HepG2 (cell line): Measurements from ENCODE around the gene GRIK1. TPM values are rescaled to one million over a fixed set of nuclear protein-coding genes. Genes with fewer than 3 reads are reported as not detected.

Experiments used
- ATAC-seq: fragments of 200-7000 bp; cut with Tn5 transposase; 3 replicates; pipeline ENCODE4 v1.9.1; 2020; ENCODE audit warnings: mild to moderate bottlenecking, moderate library complexity
- BruUV-seq: library from RNA; stranded (reverse); fragments of 400-500 nt; replicated peaks from 2 replicates; lab custom pipeline; 2021; lab: Mats Ljungman, UMichigan
- CTCF ChIA-PET: fragments of 300-600 bp; formaldehyde crosslinking; extraction: SDS; loops from one replicate; lab custom pipeline; 2021; ENCODE audit warnings: low total read pairs, inconsistent platforms, low intra/inter-chr PET ratio; lab: Yijun Ruan, JAX
- POLR2A ChIA-PET: fragments of 350-600 bp; sonication (Branson Sonifier 250); formaldehyde crosslinking; loops from one replicate; lab custom pipeline; 2020; ENCODE audit warnings: antibody characterized with exemption, inconsistent platforms; lab: Yijun Ruan, JAX
- DNase-seq: peaks from one replicate; pipeline ENCODE4 v3.0.0-alpha.2; 2015; ENCODE audit warnings: low spot score
- FAIRE-seq: peaks from 3 replicates; lab custom pipeline; 2011; peaks lifted over from hg19 to GRCh38; lab: Jason Lieb, UNC
- H2AFZ ChIP-seq: one replicate; pipeline ENCODE4 v1.6.1; 2011; ENCODE audit warnings: low read length, inconsistent platforms
- H3K27ac ChIP-seq: fragments of 300-600 bp; 3 replicates; pipeline ENCODE4 v1.8.0; 2011; ENCODE audit warnings: mixed run types, mild to moderate bottlenecking, mixed read lengths, low read length, inconsistent platforms; ENCODE audit not compliant: insufficient read depth; ENCODE audit errors: extremely low read length
- H3K27me3 ChIP-seq, 2 experiments: fragments of 200-600 bp in 1 of 2; 2 replicates in 1 of 2; 3 replicates in 1 of 2; pipeline versions ENCODE4 v1.6.0 to v1.8.0; 2011; ENCODE audit warnings: low read length in 2 of 2, mild to moderate bottlenecking in 2 of 2, moderate library complexity in 2 of 2, inconsistent platforms in 1 of 2; ENCODE audit not compliant: insufficient read depth in 2 of 2, control insufficient read depth in 1 of 2
- H3K36me3 ChIP-seq, 2 experiments: fragments of 200-600 bp in 1 of 2; replicated peaks in 1 of 2; 2 replicates in 1 of 2; 3 replicates in 1 of 2; pipeline versions ENCODE4 v1.5.1 to v1.8.0; 2011; ENCODE audit warnings: low read length in 2 of 2, inconsistent platforms in 1 of 2; ENCODE audit not compliant: insufficient read depth in 2 of 2, control insufficient read depth in 1 of 2
- H3K4me1 ChIP-seq: 2 replicates; pipeline ENCODE4 v1.5.1; 2012; ENCODE audit warnings: low read length, inconsistent platforms; ENCODE audit not compliant: insufficient read depth
- H3K4me2 ChIP-seq: 2 replicates; pipeline ENCODE4 v1.6.0; 2011; ENCODE audit warnings: low read depth, low read length, inconsistent platforms
- H3K4me3 ChIP-seq, 3 experiments: fragments of 200-600 bp in 1 of 3; sonication (generic), shearing (Covaris generic) in 1 of 3; replicated peaks in 1 of 3; 2 replicates each; pipeline ENCODE4 v1.5.1; 2011 to 2016; ENCODE audit warnings: low read length in 3 of 3, inconsistent platforms in 2 of 3, low read depth in 2 of 3, mild to moderate bottlenecking in 2 of 3, control low read depth in 1 of 3, mixed read lengths in 1 of 3; ENCODE audit not compliant: insufficient read depth in 1 of 3
- H3K79me2 ChIP-seq: one replicate; pipeline ENCODE4 v1.6.1; 2011; ENCODE audit warnings: low read length, inconsistent platforms; ENCODE audit not compliant: insufficient read depth
- H3K9ac ChIP-seq: 2 replicates; pipeline ENCODE4 v1.6.0; 2011; ENCODE audit warnings: mild to moderate bottlenecking, low read depth, low read length, inconsistent platforms; ENCODE audit not compliant: insufficient read depth
- H3K9me3 ChIP-seq: 2 replicates; pipeline ENCODE4 v1.5.1; 2012; ENCODE audit warnings: mild to moderate bottlenecking, low read length
- H4K20me1 ChIP-seq: 2 replicates; pipeline ENCODE4 v1.6.0; 2011; ENCODE audit warnings: inconsistent platforms, mild to moderate bottlenecking, low read length, moderate library complexity; ENCODE audit not compliant: insufficient read depth
- ATF7 ChIP-seq, 2 experiments: fragments of 450-650 bp in 1 of 2; sonication (generic) in 1 of 2; formaldehyde crosslinking in 1 of 2; IDR thresholded peaks; 2 replicates each; pipeline versions ENCODE4 v1.4.0 to v1.6.1; 2016 to 2020; ENCODE audit warnings: antibody characterized with exemption in 1 of 2, mild to moderate bottlenecking in 1 of 2, missing genetic modification reagents in 1 of 2
- CREB1 ChIP-seq, 2 experiments: fragments of 450-650 bp in 1 of 2; IDR thresholded peaks; 2 replicates each; pipeline ENCODE4 v1.6.1; 2016 to 2017; ENCODE audit warnings: control low read depth in 1 of 2, mild to moderate bottlenecking in 1 of 2, missing compliant biosample characterization in 1 of 2, missing genetic modification characterization in 1 of 2
- GTF3A ChIP-seq: sonication (generic); formaldehyde crosslinking; conservative IDR thresholded peaks from 2 replicates; pipeline ENCODE4 v1.4.0; 2020; ENCODE audit warnings: mild to moderate bottlenecking, missing genetic modification reagents
- RAD21 ChIP-seq: fragments of 450-650 bp; formaldehyde crosslinking; IDR thresholded peaks from 2 replicates; pipeline ENCODE4 v1.5.0; 2020; ENCODE audit warnings: mild to moderate bottlenecking
- TERF1 ChIP-seq: sonication (generic); formaldehyde crosslinking; IDR thresholded peaks from 2 replicates; pipeline ENCODE4 v1.8.0; 2022; ENCODE audit warnings: mild to moderate bottlenecking, missing genetic modification reagents, moderate library complexity
- TIGD3 ChIP-seq: sonication (generic); formaldehyde crosslinking; IDR thresholded peaks from 2 replicates; pipeline ENCODE4 v1.5.1; 2020; ENCODE audit warnings: mild to moderate bottlenecking, missing genetic modification reagents, borderline replicate concordance
- ZFAT ChIP-seq: sonication (generic); formaldehyde crosslinking; conservative IDR thresholded peaks from 2 replicates; pipeline ENCODE4 v1.8.1; 2023; ENCODE audit warnings: missing genetic modification reagents, inconsistent platforms
- ZFP36 ChIP-seq: fragments of 150-350 bp; IDR thresholded peaks from 2 replicates; pipeline ENCODE4 v1.6.1; 2018; ENCODE audit warnings: borderline replicate concordance, low read length, low read depth; ENCODE audit not compliant: partially characterized antibody
- WGBS: methylation state at CpG from one replicate; pipeline ENCODE4 v1.1.6; 2017; ENCODE audit warnings: low lambda C conversion rate; 5-methylcytosine and 5-hydroxymethylcytosine counted together
- in situ Hi-C: cut with HindIII; loops from 2 replicates; pipeline ENCODE4 v1.10.0; 2017; ENCODE audit warnings: low pct_unique_long_range_greater_than_20kb; ENCODE audit not compliant: extremely low pct_ligation_motif_present
- intact Hi-C: fragments of 100-400 bp; cut with micrococcal nuclease; formaldehyde crosslinking; loops from one replicate; pipeline ENCODE4 v1.10.0; 2022; ENCODE audit not compliant: unreplicated experiment
- polyA plus RNA-seq, 8 experiments: library from polyadenylated mRNA; depleted of rRNA in 3 of 8; stranded (reverse) in 7 of 8; unstranded in 1 of 8; fragments of >200 nt; fragmentation: Illumina TruSeq in 4 of 8; extraction: Trizol in 4 of 8; gene quantifications; 2 replicates each; pipeline versions ENCODE4 v1.2.1 to v1.2.3, GENCODE V29; 2011 to 2016; ENCODE audit warnings: low read depth in 4 of 8, missing spikeins in 1 of 8, mixed read lengths in 1 of 8; ENCODE audit not compliant: insufficient read depth in 1 of 8
- total RNA-seq, 5 experiments: library from RNA; depleted of rRNA; stranded (reverse); fragments of >200 nt; fragmentation: Illumina TruSeq; extraction: Trizol; gene quantifications; 2 replicates each; pipeline ENCODE4 v1.2.3, GENCODE V29; 2016; ENCODE audit warnings: low read depth in 1 of 5

Gene GRIK1
- total and polyA plus RNA-seq, 2 of the 13 experiments (the other 11 are each of a cell fraction or from before 2014, with no cell fraction given) = not detected

- Histone ChIP-seq H3K27me3 (no peaks in the 10 kb centered on the region), H3K9me3 (no peaks in the 10 kb centered on the region), H4K20me1 (no peaks in the 10 kb centered on the region), H3K9ac (no peak overlapping the region), H3K4me1 (no peaks in the 10 kb centered on the region), H2AFZ (no peak overlapping the region), H3K4me3 (no peak overlapping the region), H3K36me3 (no peaks in the 10 kb centered on the region), H3K79me2 (no peaks in the 10 kb centered on the region), H3K4me2 (peak overlapping the region; percentile 32), H3K27ac (no peak overlapping the region)
- ChIA-PET POLR2A (no interaction called here), CTCF (no interaction called here)
- no peak for FAIRE-seq
- no peak for ATAC-seq
- in situ Hi-C loops (no loop called here), intact Hi-C loops (no loop called here)
- WGBS = 21% methylated on average over 5 of the region's 5 CpGs
- TF ChIP-seq ZFAT (CRISPR knock-in tag) (no peak), TIGD3 (no peak), TERF1 (CRISPR knock-in tag) (no peak), RAD21 (CRISPR knock-in tag) (no peak), ZFP36 (no peak)
- no peak for DNase-seq
- no TSS peak for BruUV-seq
Observed at GRCh38 chr21:29648710-29649240, 291.0 kb downstream of the GRIK1 start.

- intact Hi-C loops = no loop called here
- no peak overlapping the region for H3K4me3 ChIP-seq
- H3K36me3 ChIP-seq = no peaks in the 10 kb centered on the region
- CTCF ChIA-PET = no interaction called here
- POLR2A ChIA-PET = no interaction called here
- no peaks in the 10 kb centered on the region for H4K20me1 ChIP-seq
- no peak overlapping the region for H3K27ac ChIP-seq
- H3K4me1 ChIP-seq = no peaks in the 10 kb centered on the region
- 28% methylated on average over 5 of the region's 5 CpGs for WGBS
- no TSS peak for BruUV-seq
- no peak overlapping the region for H3K4me2 ChIP-seq
- TF ChIP-seq ATF7 (IDR thresholded peaks at IDR 0.05) = peak; percentile 16; the same call in 1 of the 2 replicates
- TF ChIP-seq ATF7 (CRISPR knock-in tag; IDR thresholded peaks at IDR 0.05) = no peak
- peak; percentile 60; the same call in 1 of the 2 replicates for TF ChIP-seq CREB1 (IDR thresholded peaks at IDR 0.05)
- TF ChIP-seq CREB1 (CRISPR knock-in tag; IDR thresholded peaks at IDR 0.05) = no peak
- no peak for TF ChIP-seq GTF3A (CRISPR knock-in tag)
- H2AFZ ChIP-seq = no peak overlapping the region
- DNase-seq (no peak), ATAC-seq (no peak), FAIRE-seq (no peak)
- H3K9ac ChIP-seq = no peak overlapping the region
- no peaks in the 10 kb centered on the region for H3K9me3 ChIP-seq
- in situ Hi-C loops = no loop called here
- no peaks in the 10 kb centered on the region for H3K27me3 ChIP-seq
- H3K79me2 ChIP-seq = no peaks in the 10 kb centered on the region
Observed at GRCh38 chr21:29647353-29647781, 292.4 kb downstream of the GRIK1 start.
